ENCODE data around the gene NECTIN2.
"Not testable (repeated sequence)": the region's sequence is repeated elsewhere in the genome, so short reads cannot be mapped to it uniquely, and the experiment has no call there.

GRCh38 chr19:44911896-44912295 is 65.8 kb downstream of the NECTIN2 start:
- TF ChIP-seq CTCF (IDR thresholded peaks at IDR 0.05); POLR2AphosphoS5 (IDR thresholded peaks at IDR 0.05; ENCODE audit: low read depth, low read length); TCF7L2 (IDR thresholded peaks at IDR 0.05; ENCODE audit: low read depth, low read length); REST (IDR thresholded peaks at IDR 0.05; ENCODE audit: insufficient read depth in 1 of 2, low read depth in 2 of 2, low read length in 1 of 2); SIN3A (IDR thresholded peaks at IDR 0.05; ENCODE audit: borderline replicate concordance, insufficient read depth, low read depth, low read length): not testable (repeated sequence)
